Coronary artery (tissue), 2 donors: ENCODE measurements around the gene TRPC3.
A peak's percentile ranks its signal among the peaks of the same experiment; 100 is the strongest.

Source experiments
- DNase-seq: peaks from one replicate; pipeline ENCODE4 v3.0.0-alpha.2; 2017; ENCODE audit warnings: low spot score
- H3K27ac ChIP-seq, 2 donors: fragments of 200-600 bp; sonication (generic); one replicate each; pipeline ENCODE4 v1.5.1; 2016 to 2019
- H3K4me3 ChIP-seq: fragments of 200-600 bp; sonication (generic); 2 replicates; pipeline ENCODE4 v1.5.1; 2016; ENCODE audit warnings: mild to moderate bottlenecking, moderate library complexity
- TF ChIP-seq, protein P1 (sequence below): fragments of 200-600 bp; sonication (generic); IDR thresholded peaks from one replicate; pipeline ENCODE4 v1.5.1; 2019; ENCODE audit warnings: antibody characterized with exemption

Gene TRPC3

DNA sequence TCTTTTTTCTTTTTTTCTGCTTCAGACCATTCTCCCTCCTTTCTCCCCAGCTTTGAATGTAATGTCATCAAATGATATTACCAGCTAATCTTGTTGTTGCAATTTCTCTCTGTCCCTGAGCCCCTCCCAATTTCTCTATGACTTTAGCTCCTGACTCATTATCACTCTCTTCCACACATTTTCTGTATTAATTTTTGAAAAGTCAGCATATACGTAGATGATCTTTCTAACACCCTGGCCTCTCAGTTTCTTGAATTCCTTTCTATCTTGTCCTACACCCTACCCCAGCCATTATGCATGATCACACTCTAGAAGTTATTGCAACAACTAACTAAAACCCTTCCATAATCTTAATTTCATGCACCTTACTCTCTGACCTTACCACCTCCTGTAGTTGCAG lies 13.1 kb upstream of the TRPC3 start:
- no peak overlapping the region for H3K4me3 ChIP-seq
- TF ChIP-seq, protein P1, sequence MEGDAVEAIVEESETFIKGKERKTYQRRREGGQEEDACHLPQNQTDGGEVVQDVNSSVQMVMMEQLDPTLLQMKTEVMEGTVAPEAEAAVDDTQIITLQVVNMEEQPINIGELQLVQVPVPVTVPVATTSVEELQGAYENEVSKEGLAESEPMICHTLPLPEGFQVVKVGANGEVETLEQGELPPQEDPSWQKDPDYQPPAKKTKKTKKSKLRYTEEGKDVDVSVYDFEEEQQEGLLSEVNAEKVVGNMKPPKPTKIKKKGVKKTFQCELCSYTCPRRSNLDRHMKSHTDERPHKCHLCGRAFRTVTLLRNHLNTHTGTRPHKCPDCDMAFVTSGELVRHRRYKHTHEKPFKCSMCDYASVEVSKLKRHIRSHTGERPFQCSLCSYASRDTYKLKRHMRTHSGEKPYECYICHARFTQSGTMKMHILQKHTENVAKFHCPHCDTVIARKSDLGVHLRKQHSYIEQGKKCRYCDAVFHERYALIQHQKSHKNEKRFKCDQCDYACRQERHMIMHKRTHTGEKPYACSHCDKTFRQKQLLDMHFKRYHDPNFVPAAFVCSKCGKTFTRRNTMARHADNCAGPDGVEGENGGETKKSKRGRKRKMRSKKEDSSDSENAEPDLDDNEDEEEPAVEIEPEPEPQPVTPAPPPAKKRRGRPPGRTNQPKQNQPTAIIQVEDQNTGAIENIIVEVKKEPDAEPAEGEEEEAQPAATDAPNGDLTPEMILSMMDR: no peak
- no peak for DNase-seq
- no peak overlapping the region for H3K27ac ChIP-seq

DNA sequence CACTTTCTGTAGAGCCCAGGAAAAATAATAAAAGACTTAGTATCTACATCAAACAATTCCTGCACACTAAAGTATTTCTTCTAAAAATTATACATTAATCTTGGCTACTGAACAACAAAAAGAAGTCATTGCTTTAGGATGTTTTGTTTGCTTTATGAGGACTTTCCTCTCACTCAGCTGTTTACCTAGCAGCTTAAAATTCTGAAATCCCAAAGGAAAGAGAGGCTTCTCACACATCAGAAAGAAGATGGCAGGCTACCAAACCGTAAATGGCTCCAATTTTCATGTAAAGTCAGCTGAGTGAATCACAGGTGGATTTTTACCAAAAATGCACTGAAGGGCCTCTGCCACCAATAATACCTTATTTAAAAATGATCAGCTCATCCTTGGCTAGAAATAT lies 9.0 kb upstream of the TRPC3 start:
- TF ChIP-seq, protein P1: no peak
- no peak overlapping the region for H3K27ac ChIP-seq
- no peak overlapping the region for H3K4me3 ChIP-seq
- no peak for DNase-seq

DNA sequence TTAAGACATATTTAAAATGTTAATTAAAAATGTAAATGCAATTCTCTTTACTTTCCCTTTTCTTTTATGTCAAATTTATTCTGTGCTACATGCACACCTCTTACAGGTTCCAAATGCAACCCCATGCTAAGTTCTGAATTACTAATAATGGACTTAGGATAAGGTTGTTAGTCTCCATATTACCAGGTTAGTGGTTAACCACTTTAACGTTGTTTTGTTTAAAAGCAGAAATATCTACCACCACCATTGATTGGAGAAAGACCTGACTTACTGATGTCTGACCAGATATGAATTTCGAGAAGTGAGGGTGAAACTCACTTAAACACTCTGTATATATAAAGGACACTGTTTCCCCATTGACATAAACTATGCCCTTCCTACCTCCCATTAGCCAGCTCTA lies 6.9 kb upstream of the TRPC3 start:
- TF ChIP-seq, protein P1: no peak
- H3K4me3 ChIP-seq: no peak overlapping the region
- no peak overlapping the region for H3K27ac ChIP-seq
- DNase-seq: no peak

DNA sequence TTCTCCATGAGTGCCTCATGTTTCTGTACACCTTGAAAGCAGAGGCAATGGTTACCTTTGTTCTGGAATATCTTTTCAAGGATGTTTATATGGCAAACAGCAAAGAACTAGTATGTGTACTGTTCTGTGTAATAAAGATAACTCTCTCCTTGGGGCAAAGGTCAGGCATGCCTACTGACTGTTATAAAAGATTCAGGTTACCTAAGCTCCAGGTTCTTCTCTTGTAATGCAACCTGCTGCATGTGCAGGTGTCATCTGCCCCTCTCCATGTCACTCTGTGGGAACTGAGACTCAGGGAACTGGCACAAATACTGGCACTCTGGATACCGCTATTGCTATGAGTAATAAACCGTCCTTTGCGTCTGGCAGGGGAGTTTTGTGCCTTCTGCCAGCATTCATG lies 5.4 kb upstream of the TRPC3 start:
- H3K4me3 ChIP-seq: no peak overlapping the region
- TF ChIP-seq, protein P1: no peak
- no peak for DNase-seq
- H3K27ac ChIP-seq: no peak overlapping the region

DNA sequence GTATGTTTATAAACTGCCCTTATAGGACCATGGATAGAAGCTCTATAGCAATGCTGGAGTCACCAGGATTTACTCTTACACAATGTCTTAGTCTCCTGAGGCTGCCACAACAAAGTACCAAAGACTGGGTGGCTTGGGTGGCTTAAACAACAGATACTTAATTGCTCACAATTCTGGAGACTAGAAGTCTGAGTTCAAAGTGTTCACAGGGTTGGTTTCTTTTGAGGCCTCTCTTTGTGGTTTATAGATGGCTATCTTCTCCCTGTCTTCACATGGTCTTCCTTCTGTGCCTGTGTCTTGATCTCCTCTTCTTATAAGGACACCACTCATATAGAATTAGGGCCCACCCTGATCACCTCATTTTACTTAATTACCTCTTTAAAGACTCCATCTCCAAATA lies 2.0 kb upstream of the TRPC3 start:
- TF ChIP-seq, protein P1: no peak
- Histone ChIP-seq H3K27ac (no peak overlapping the region), H3K4me3 (no peak overlapping the region)
- no peak for DNase-seq

DNA sequence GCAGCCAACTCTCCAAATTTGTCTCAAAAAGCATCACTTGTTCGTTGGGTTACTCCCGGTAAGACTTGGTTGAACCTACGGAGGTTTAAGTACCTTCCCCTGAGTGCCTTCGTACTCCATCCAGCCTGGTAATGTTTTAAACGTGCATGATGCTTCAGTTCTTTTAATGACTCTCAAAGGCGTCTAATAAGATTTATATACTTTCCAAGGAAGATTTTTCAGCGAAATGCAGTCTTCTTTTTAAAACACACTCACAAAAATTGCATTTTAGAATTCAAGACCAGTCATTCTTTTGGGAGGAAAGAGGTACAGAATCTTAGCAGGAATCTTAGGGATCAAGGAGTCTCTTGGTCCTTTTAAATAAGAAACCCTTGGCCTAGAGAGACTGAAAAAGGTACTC lies 430 bp upstream of the TRPC3 start:
- TF ChIP-seq, protein P1: no peak
- DNase-seq: no peak
- no peak overlapping the region for H3K27ac ChIP-seq
- H3K4me3 ChIP-seq: peak overlapping the region; percentile 91

DNA sequence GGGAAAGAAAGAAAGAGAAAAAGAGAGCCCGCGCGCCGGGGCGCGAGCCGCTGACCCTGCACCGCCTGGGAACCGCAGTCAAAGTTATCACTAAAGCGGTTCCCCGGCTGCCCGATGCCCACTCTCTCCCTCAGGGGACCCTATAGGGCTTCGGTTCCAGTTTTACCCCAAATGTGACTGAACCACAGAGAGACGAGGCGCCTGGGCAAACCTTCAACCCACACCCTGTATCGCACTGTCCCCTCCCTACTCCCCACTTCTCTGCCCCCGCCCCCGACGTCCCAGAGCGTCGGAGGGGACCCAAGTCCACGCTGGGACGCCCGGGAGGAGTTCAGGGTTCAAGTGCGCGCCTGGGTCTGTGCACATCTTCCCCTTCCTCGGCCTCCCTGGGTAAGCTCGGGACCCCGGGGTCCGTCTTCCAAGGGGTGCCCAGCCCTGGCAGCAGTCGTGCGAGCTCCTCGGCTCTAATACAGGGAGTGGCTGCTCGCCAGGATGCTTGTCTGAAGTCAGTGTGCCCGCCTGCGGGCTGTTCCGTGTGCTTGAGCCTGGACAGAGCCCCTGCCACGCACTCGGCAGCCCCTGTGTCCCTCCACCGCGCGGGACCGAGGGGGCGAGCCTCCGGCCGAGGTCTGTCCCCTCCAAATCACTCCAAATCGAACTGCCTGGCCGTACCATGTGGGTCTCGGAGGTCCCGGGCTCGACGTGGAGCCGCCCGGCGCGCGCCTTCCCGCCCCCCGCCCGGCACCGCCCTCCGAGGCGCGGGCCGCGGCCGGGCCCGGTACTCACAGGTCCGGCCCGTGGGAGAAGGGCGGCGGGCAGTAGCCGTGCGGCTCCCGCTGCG lies 960 bp downstream of the TRPC3 start:
- H3K27ac ChIP-seq: no peak overlapping the region
- peak overlapping the region; percentile 91 for H3K4me3 ChIP-seq
- DNase-seq: no peak
- TF ChIP-seq, protein P1: no peak
